HCT116 (cell line): Measurements from ENCODE around the gene KRTAP1-4. TPM values are rescaled to one million over a fixed set of nuclear protein-coding genes. Genes with fewer than 3 reads are reported as not detected.

Experiments
- ATAC-seq: fragments of 200-7000 bp; cut with Tn5 transposase; 2 replicates; pipeline ENCODE4 v1.9.1; 2020; ENCODE audit warnings: mild to moderate bottlenecking, moderate library complexity
- BruUV-seq: library from RNA; stranded (reverse); fragments of 400-500 nt; replicated peaks from 2 replicates; lab custom pipeline; 2021; lab: Mats Ljungman, UMichigan
- CTCF ChIA-PET: fragments of 300-600 bp; sonication (Branson Sonifier 250); formaldehyde crosslinking; loops from one replicate; lab custom pipeline; 2021; ENCODE audit warnings: antibody characterized with exemption; lab: Charles Lee
- POLR2A ChIA-PET: fragments of 300-600, 350-600 bp; sonication (Branson Sonifier 250); formaldehyde crosslinking; loops from one replicate; lab custom pipeline; 2021; ENCODE audit warnings: antibody characterized with exemption; lab: Charles Lee
- RAD21 ChIA-PET, 2 experiments: fragments of 300-600 bp; sonication (Branson Sonifier 250); formaldehyde crosslinking; loops; one replicate each; lab custom pipeline; 2023; ENCODE audit warnings: low total read pairs in 2 of 2; ENCODE audit not compliant: uncharacterized antibody in 2 of 2, unreplicated experiment in 2 of 2, low non-redundant PET in 1 of 2; lab: Charles Lee
- DNase-seq: peaks from one replicate; pipeline ENCODE4 v3.0.0-alpha.2; 2010; ENCODE audit warnings: low read depth, low spot score
- H2AFZ ChIP-seq: fragments of 200-600 bp; shearing (Covaris generic), sonication (generic); 2 replicates; pipeline ENCODE4 v1.6.1; 2017; ENCODE audit warnings: low read depth, mixed run types, mixed read lengths, antibody characterized with exemption, low read length; ENCODE audit not compliant: poor library complexity, severe bottlenecking
- H3K27ac ChIP-seq: 2 replicates; pipeline ENCODE4 v1.5.1; 2012; ENCODE audit warnings: low read depth, low read length
- H3K27me3 ChIP-seq: fragments of 200-600 bp; sonication (generic); 2 replicates; pipeline ENCODE4 v1.6.1; 2016; ENCODE audit warnings: mixed run types, low read length, mixed read lengths; ENCODE audit not compliant: insufficient read depth
- H3K36me3 ChIP-seq, 2 experiments: fragments of 200-500 bp in 1 of 2; fragments of 200-600 bp in 1 of 2; sonication (Bioruptor generic) in 1 of 2; sonication (generic) in 1 of 2; 2 replicates each; pipeline versions ENCODE4 v1.5.1 to v1.6.1; 2014 to 2016; ENCODE audit warnings: low read length in 2 of 2, inconsistent platforms in 1 of 2, mixed read lengths in 1 of 2, mixed run types in 1 of 2; ENCODE audit not compliant: insufficient read depth in 2 of 2, control insufficient read depth in 1 of 2
- H3K4me1 ChIP-seq, 2 experiments: fragments of 200-600 bp in 1 of 2; sonication (generic) in 1 of 2; 2 replicates each; pipeline versions ENCODE4 v1.5.1 to v1.6.1; 2012 to 2017; ENCODE audit warnings: low read length in 2 of 2, inconsistent platforms in 1 of 2, mild to moderate bottlenecking in 1 of 2, mixed read lengths in 1 of 2, mixed run types in 1 of 2, moderate library complexity in 1 of 2; ENCODE audit not compliant: insufficient read depth in 2 of 2, control insufficient read depth in 1 of 2
- H3K4me2 ChIP-seq: fragments of 200-600 bp; sonication (generic); 2 replicates; pipeline ENCODE4 v1.6.1; 2017; ENCODE audit warnings: mixed run types, low read length, mixed read lengths
- H3K4me3 ChIP-seq, 2 experiments: fragments of 200-600 bp in 1 of 2; sonication (generic) in 1 of 2; replicated peaks in 1 of 2; 2 replicates each; pipeline ENCODE4 v1.5.1; 2011 to 2016; ENCODE audit warnings: low read length in 2 of 2, control low read depth in 1 of 2, low read depth in 1 of 2, mild to moderate bottlenecking in 1 of 2, mixed read lengths in 1 of 2, mixed run types in 1 of 2
- H3K79me2 ChIP-seq: fragments of 200-600 bp; sonication (generic); 2 replicates; pipeline ENCODE4 v1.6.1; 2017; ENCODE audit warnings: mild to moderate bottlenecking, mixed run types, low read length, moderate library complexity, mixed read lengths; ENCODE audit not compliant: insufficient read depth
- H3K9ac ChIP-seq: fragments of 200-600 bp; sonication (generic); 2 replicates; pipeline ENCODE4 v1.6.1; 2016; ENCODE audit warnings: low read length, mixed read lengths
- H3K9me2 ChIP-seq: fragments of 200-600 bp; sonication (generic), shearing (Covaris generic); 2 replicates; pipeline ENCODE4 v1.6.1; 2017; ENCODE audit warnings: mixed run types, mild to moderate bottlenecking, moderate library complexity; ENCODE audit not compliant: insufficient read depth
- H3K9me3 ChIP-seq, 2 experiments: fragments of 200-500 bp in 1 of 2; fragments of 200-600 bp in 1 of 2; sonication (Bioruptor generic) in 1 of 2; sonication (generic) in 1 of 2; 2 replicates each; pipeline ENCODE4 v1.6.1; 2014 to 2017; ENCODE audit warnings: low read length in 2 of 2, mixed read lengths in 2 of 2, inconsistent platforms in 1 of 2, low read depth in 1 of 2, mild to moderate bottlenecking in 1 of 2, mixed run types in 1 of 2, moderate library complexity in 1 of 2; ENCODE audit not compliant: control insufficient read depth in 1 of 2, insufficient read depth in 1 of 2
- H4K20me1 ChIP-seq: fragments of 200-600 bp; sonication (generic), shearing (Covaris generic); 2 replicates; pipeline ENCODE4 v1.6.1; 2017; ENCODE audit warnings: mixed run types, mild to moderate bottlenecking, moderate library complexity; ENCODE audit not compliant: insufficient read depth
- CBX3 ChIP-seq: IDR thresholded peaks from 2 replicates; pipeline ENCODE4 v1.6.1; 2012; ENCODE audit warnings: low read depth
- CEBPB ChIP-seq: IDR thresholded peaks from 2 replicates; pipeline ENCODE4 v1.6.1; 2012; ENCODE audit warnings: low read depth
- EGR1 ChIP-seq: IDR thresholded peaks from 2 replicates; pipeline ENCODE4 v1.6.1; 2012; ENCODE audit warnings: low read depth
- ELF1 ChIP-seq: IDR thresholded peaks from 2 replicates; pipeline ENCODE4 v1.6.1; 2012; ENCODE audit warnings: low read depth, borderline replicate concordance
- EZH2 ChIP-seq: fragments of 200-600 bp; sonication (generic); IDR thresholded peaks from 2 replicates; pipeline ENCODE4 v1.6.1; 2017; ENCODE audit warnings: antibody characterized with exemption, mixed run types
- EZH2phosphoT487 ChIP-seq: fragments of 200-600 bp; IDR thresholded peaks from 2 replicates; pipeline ENCODE4 v1.6.1; 2018; ENCODE audit warnings: antibody characterized with exemption, borderline replicate concordance
- FOSL1 ChIP-seq: IDR thresholded peaks from 2 replicates; pipeline ENCODE4 v1.6.1; 2012; ENCODE audit warnings: low read depth
- JUND ChIP-seq: IDR thresholded peaks from 2 replicates; pipeline ENCODE4 v1.6.1; 2012
- POLR2A ChIP-seq: IDR thresholded peaks from 2 replicates; pipeline ENCODE4 v1.7.0; 2011; ENCODE audit warnings: borderline replicate concordance; ENCODE audit not compliant: insufficient read depth, insufficient read length; ENCODE audit errors: extremely low read depth
- POLR2AphosphoS5 ChIP-seq: IDR thresholded peaks from 2 replicates; pipeline ENCODE4 v1.6.1; 2011; ENCODE audit warnings: mild to moderate bottlenecking, low read depth, low read length, moderate library complexity
- RAD21 ChIP-seq: IDR thresholded peaks from 2 replicates; pipeline ENCODE4 v1.6.1; 2012; ENCODE audit warnings: low read depth, mild to moderate bottlenecking
- SIN3A ChIP-seq: IDR thresholded peaks from 2 replicates; pipeline ENCODE4 v1.6.1; 2012; ENCODE audit warnings: low read depth
- SP1 ChIP-seq: IDR thresholded peaks from 2 replicates; pipeline ENCODE4 v1.6.1; 2012; ENCODE audit warnings: low read depth
- SRF ChIP-seq: IDR thresholded peaks from 2 replicates; pipeline ENCODE4 v1.6.1; 2012; ENCODE audit warnings: low read depth
- TCF7L2 ChIP-seq: IDR thresholded peaks from 2 replicates; pipeline ENCODE4 v1.7.0; 2011; ENCODE audit warnings: borderline replicate concordance, inconsistent platforms; ENCODE audit not compliant: insufficient read depth, insufficient read length; ENCODE audit errors: extremely low read depth
- YY1 ChIP-seq: IDR thresholded peaks from 2 replicates; pipeline ENCODE4 v1.6.1; 2011; ENCODE audit warnings: low read length, low read depth, moderate library complexity, mild to moderate bottlenecking; ENCODE audit not compliant: insufficient replicate concordance; ENCODE audit errors: extremely low read depth
- ZFX ChIP-seq: fragments of 450-650 bp; IDR thresholded peaks from 2 replicates; pipeline ENCODE4 v1.6.1; 2017
- ZNF274 ChIP-seq: fragments of 200-500 bp; sonication (Bioruptor generic); IDR thresholded peaks from 2 replicates; pipeline ENCODE4 v1.6.1; 2014; ENCODE audit warnings: mild to moderate bottlenecking, low read depth, low read length, inconsistent platforms
- intact Hi-C: fragments of 100-400 bp; cut with micrococcal nuclease; formaldehyde crosslinking; loops from 2 replicates; pipeline ENCODE4 v1.10.0; 2022
- total RNA-seq: library from RNA; stranded (reverse); gene quantifications from one replicate; pipeline ENCODE4 v1.2.1, GENCODE V29; 2021; ENCODE audit not compliant: unreplicated experiment
- TF ChIP-seq, protein P1 (sequence below): IDR thresholded peaks from 2 replicates; pipeline ENCODE4 v1.6.1; 2012; ENCODE audit warnings: low read depth
- TF ChIP-seq, protein P2 (sequence below): IDR thresholded peaks from 2 replicates; pipeline ENCODE4 v1.6.1; 2011; ENCODE audit warnings: mild to moderate bottlenecking, low read length, moderate library complexity; ENCODE audit not compliant: insufficient replicate concordance; ENCODE audit errors: extremely low read depth
- TF ChIP-seq, protein P3 (sequence below): IDR thresholded peaks from 2 replicates; pipeline ENCODE4 v1.6.1; 2012
- TF ChIP-seq, protein P4 (sequence below): IDR thresholded peaks from 2 replicates; pipeline ENCODE4 v1.6.1; 2012

The KRTAP1-4 gene
- total RNA-seq, 1 experiment from 2014 or later: not detected

DNA sequence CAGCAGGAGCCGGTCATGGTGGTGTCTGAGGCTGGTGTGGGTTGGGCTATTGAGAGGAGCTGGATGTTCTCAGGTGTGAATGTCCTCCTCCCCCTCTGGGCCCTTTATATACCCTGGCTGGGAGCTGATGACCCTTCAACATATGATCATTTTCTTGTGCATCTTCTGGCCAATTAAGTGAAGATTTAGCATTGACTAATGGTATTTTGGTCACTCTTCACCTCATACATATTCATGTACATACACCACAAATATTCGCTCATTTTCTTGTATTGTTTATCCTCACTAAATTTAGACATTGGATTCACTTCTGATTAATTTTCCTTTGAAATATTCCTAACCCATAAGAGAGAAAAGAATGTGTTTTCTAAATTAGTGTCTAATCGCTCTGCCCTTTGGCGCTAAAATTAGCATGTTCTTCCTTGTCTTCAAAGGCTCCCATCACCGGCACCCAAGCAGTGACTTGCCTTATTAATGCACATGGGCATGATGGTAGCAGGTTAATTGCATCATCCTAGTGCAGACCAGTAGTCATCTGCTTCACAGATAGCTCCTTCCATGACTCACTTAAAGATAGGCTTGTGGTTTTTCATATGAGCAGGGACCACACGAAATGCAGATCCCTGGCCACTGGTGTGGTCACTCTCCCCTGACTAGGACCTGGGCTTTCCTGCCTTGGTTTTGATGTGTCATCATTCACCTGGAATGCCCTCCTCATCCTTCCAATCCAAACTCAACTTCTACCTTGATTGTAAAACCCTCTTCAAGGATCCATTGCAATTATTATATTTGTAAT lies 36.0 kb upstream of the KRTAP1-4 start, which contains the start of gene KRTAP2-4:
Gene KRTAP2-4, minus strand, starts transcription at position 51 of the 796 bp plus-strand sequence. Its CDS starts 34 bp downstream, at position 17.
- H3K79me2 ChIP-seq: no peaks in the 10 kb centered on the region
- peaks cover 0 to 30% of the 10 kb centered on the region in 2 experiments; a peak in 2 of 4 replicates for H3K36me3 ChIP-seq
- intact Hi-C loops: no loop called here
- peak within 1 kb of the TSS; percentile 12; the same call in 1 of the 2 replicates for H3K4me2 ChIP-seq
- no peak within 1 kb of the TSS for H2AFZ ChIP-seq
- 0 out of 2 replicates have a peak within 1 kb of the TSS, but pooled peaks have one; percentile 2 for H3K9ac ChIP-seq
- H3K4me1 ChIP-seq: peaks cover 25 to 72% of the 10 kb centered on the region in 2 experiments
- H3K9me2 ChIP-seq: no peaks in the 10 kb centered on the region
- peak within 1 kb of the TSS; percentile 37 for H3K27ac ChIP-seq
- RAD21 ChIA-PET: no interaction called here
- DNase-seq: peak; percentile 78
- H3K9me3 ChIP-seq: no peaks in the 10 kb centered on the region; a peak in 1 of 4 replicates
- ATAC-seq: peak; percentile 79
- no peaks in the 10 kb centered on the region for H4K20me1 ChIP-seq
- no peaks in the 10 kb centered on the region for H3K27me3 ChIP-seq
- POLR2A ChIA-PET: no interaction called here
- H3K4me3 ChIP-seq: no peak within 1 kb of the TSS
- CTCF ChIA-PET: no interaction called here
- no TSS peak for BruUV-seq
- no peak for TF ChIP-seq TCF7L2
- TF ChIP-seq FOSL1: peak; percentile 87
- TF ChIP-seq SRF: peak; percentile 48; the same call in 1 of the 2 replicates
- peak; percentile 98 for TF ChIP-seq CBX3
- no peak for TF ChIP-seq POLR2A
- peak; percentile 38; the same call in 1 of the 2 replicates for TF ChIP-seq SIN3A
- TF ChIP-seq EZH2: no peak
- peak; percentile 40 for TF ChIP-seq POLR2AphosphoS5
- TF ChIP-seq, protein P1, sequence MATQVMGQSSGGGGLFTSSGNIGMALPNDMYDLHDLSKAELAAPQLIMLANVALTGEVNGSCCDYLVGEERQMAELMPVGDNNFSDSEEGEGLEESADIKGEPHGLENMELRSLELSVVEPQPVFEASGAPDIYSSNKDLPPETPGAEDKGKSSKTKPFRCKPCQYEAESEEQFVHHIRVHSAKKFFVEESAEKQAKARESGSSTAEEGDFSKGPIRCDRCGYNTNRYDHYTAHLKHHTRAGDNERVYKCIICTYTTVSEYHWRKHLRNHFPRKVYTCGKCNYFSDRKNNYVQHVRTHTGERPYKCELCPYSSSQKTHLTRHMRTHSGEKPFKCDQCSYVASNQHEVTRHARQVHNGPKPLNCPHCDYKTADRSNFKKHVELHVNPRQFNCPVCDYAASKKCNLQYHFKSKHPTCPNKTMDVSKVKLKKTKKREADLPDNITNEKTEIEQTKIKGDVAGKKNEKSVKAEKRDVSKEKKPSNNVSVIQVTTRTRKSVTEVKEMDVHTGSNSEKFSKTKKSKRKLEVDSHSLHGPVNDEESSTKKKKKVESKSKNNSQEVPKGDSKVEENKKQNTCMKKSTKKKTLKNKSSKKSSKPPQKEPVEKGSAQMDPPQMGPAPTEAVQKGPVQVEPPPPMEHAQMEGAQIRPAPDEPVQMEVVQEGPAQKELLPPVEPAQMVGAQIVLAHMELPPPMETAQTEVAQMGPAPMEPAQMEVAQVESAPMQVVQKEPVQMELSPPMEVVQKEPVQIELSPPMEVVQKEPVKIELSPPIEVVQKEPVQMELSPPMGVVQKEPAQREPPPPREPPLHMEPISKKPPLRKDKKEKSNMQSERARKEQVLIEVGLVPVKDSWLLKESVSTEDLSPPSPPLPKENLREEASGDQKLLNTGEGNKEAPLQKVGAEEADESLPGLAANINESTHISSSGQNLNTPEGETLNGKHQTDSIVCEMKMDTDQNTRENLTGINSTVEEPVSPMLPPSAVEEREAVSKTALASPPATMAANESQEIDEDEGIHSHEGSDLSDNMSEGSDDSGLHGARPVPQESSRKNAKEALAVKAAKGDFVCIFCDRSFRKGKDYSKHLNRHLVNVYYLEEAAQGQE: no peak
- TF ChIP-seq, protein P2, sequence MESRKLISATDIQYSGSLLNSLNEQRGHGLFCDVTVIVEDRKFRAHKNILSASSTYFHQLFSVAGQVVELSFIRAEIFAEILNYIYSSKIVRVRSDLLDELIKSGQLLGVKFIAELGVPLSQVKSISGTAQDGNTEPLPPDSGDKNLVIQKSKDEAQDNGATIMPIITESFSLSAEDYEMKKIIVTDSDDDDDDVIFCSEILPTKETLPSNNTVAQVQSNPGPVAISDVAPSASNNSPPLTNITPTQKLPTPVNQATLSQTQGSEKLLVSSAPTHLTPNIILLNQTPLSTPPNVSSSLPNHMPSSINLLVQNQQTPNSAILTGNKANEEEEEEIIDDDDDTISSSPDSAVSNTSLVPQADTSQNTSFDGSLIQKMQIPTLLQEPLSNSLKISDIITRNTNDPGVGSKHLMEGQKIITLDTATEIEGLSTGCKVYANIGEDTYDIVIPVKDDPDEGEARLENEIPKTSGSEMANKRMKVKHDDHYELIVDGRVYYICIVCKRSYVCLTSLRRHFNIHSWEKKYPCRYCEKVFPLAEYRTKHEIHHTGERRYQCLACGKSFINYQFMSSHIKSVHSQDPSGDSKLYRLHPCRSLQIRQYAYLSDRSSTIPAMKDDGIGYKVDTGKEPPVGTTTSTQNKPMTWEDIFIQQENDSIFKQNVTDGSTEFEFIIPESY: no peak
- TF ChIP-seq, protein P3, sequence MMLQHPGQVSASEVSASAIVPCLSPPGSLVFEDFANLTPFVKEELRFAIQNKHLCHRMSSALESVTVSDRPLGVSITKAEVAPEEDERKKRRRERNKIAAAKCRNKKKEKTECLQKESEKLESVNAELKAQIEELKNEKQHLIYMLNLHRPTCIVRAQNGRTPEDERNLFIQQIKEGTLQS: peak; percentile 97
- TF ChIP-seq CEBPB: peak; percentile 97
- TF ChIP-seq ZNF274: no peak
- TF ChIP-seq ZFX: no peak
- peak; percentile 93 for TF ChIP-seq SP1
- peak; percentile 28; the same call in 1 of the 2 replicates for TF ChIP-seq RAD21
- no peak for TF ChIP-seq EGR1
- TF ChIP-seq JUND: peak; percentile 87
- TF ChIP-seq EZH2phosphoT487: no peak
- TF ChIP-seq YY1: no peak
- TF ChIP-seq, protein P4, sequence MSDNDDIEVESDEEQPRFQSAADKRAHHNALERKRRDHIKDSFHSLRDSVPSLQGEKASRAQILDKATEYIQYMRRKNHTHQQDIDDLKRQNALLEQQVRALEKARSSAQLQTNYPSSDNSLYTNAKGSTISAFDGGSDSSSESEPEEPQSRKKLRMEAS: peak; percentile 98
- no peak for TF ChIP-seq ELF1
